Caco-2 (cell line): ENCODE data around the gene AAK1. TPM values are rescaled to one million over a fixed set of nuclear protein-coding genes. Genes with fewer than 3 reads are reported as not detected.

Experiments used
- BruUV-seq: library from RNA; stranded (reverse); fragments of 400-500 nt; replicated peaks from 2 replicates; lab custom pipeline; 2021; lab: Mats Ljungman, UMichigan
- CTCF ChIA-PET: fragments of 300-600 bp; sonication (Branson Sonifier 250); formaldehyde crosslinking; loops from one replicate; lab custom pipeline; 2022; ENCODE audit warnings: antibody characterized with exemption; lab: Charles Lee
- POLR2A ChIA-PET: fragments of 300-600 bp; sonication (Branson Sonifier 250); formaldehyde crosslinking; loops from one replicate; lab custom pipeline; 2022; ENCODE audit warnings: antibody characterized with exemption; lab: Charles Lee
- DNase-seq, 2 experiments: peaks; one replicate each; pipeline versions ENCODE4 v3.0.0 to v3.0.0-alpha.2; 2020 to 2022
- H3K27me3 ChIP-seq: replicated peaks from 2 replicates; pipeline ENCODE4 v1.6.0; 2011; ENCODE audit warnings: low read length; ENCODE audit not compliant: control insufficient read depth, insufficient read depth
- H3K36me3 ChIP-seq: 2 replicates; pipeline ENCODE4 v1.5.1; 2011; ENCODE audit warnings: low read length; ENCODE audit not compliant: control insufficient read depth, insufficient read depth
- H3K4me1 ChIP-seq: fragments of 250-450 bp; sonication (Bioruptor Pico); 2 replicates; pipeline ENCODE4 v1.5.1; 2020; ENCODE audit warnings: mild to moderate bottlenecking
- H3K4me3 ChIP-seq: 2 replicates; pipeline ENCODE4 v1.5.1; 2011; ENCODE audit warnings: low read depth, mild to moderate bottlenecking, control low read depth, low read length
- H3K9me3 ChIP-seq: fragments of 250-450 bp; sonication (Bioruptor Pico); 2 replicates; pipeline ENCODE4 v1.5.1; 2020; ENCODE audit warnings: mild to moderate bottlenecking, moderate library complexity
- H3K27ac Mint-ChIP-seq: one replicate; pipeline ENCODE4 v1.8.0; 2022; ENCODE audit warnings: mixed read lengths; ENCODE audit not compliant: unreplicated experiment
- H3K27me3 Mint-ChIP-seq: one replicate; pipeline ENCODE4 v1.8.0; 2022; ENCODE audit warnings: mixed read lengths; ENCODE audit not compliant: insufficient read depth, unreplicated experiment
- H3K36me3 Mint-ChIP-seq: one replicate; pipeline ENCODE4 v1.8.0; 2022; ENCODE audit warnings: mild to moderate bottlenecking, mixed read lengths; ENCODE audit not compliant: insufficient read depth, unreplicated experiment
- H3K4me1 Mint-ChIP-seq: one replicate; pipeline ENCODE4 v1.8.0; 2022; ENCODE audit warnings: low read depth, mixed read lengths; ENCODE audit not compliant: unreplicated experiment
- H3K4me3 Mint-ChIP-seq: one replicate; pipeline ENCODE4 v1.8.0; 2022; ENCODE audit warnings: mild to moderate bottlenecking, moderate library complexity, mixed read lengths; ENCODE audit not compliant: unreplicated experiment
- H3K9me3 Mint-ChIP-seq: one replicate; pipeline ENCODE4 v1.8.0; 2022; ENCODE audit warnings: mixed read lengths; ENCODE audit not compliant: unreplicated experiment
- CTCF ChIP-seq, 2 experiments: fragments of 200-600 bp in 1 of 2; IDR thresholded peaks; 1 replicate in 1 of 2; 2 replicates in 1 of 2; pipeline versions ENCODE4 v1.5.1 to v1.8.0; 2011 to 2022; ENCODE audit warnings: antibody characterized with exemption in 1 of 2, control low read depth in 1 of 2, inconsistent platforms in 1 of 2, low read depth in 1 of 2, low read length in 1 of 2, mild to moderate bottlenecking in 1 of 2, moderate library complexity in 1 of 2; ENCODE audit not compliant: insufficient read depth in 1 of 2, severe bottlenecking in 1 of 2, unreplicated experiment in 1 of 2
- intact Hi-C: fragments of 100-400 bp; cut with micrococcal nuclease; formaldehyde crosslinking; loops from one replicate; pipeline ENCODE4 v1.10.0; 2022; ENCODE audit not compliant: unreplicated experiment
- total RNA-seq: library from RNA; stranded (reverse); gene quantifications from 2 replicates; pipeline ENCODE4 v1.2.3, GENCODE V29; 2022

The AAK1 gene
- total RNA-seq, 1 experiment from 2014 or later = 39.7 TPM

DNA sequence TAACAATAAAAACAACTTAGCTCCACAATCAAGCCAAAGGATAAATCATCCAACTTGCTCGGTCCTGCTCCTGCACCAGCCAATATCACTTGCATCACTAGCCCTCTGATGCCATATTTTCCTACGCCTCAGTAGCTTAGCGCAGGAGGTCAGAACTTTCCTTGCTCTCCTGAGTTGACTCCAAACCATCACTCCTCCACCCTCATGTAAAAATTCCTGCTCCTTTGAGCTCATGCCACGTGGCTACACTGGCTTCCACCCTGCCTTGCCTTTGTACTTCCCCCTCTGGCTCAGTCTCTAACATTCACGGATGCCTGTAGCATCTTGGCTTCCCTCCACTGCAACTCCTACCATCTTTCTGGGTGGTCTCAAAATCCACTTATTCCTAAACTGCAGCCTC lies 25.2 kb downstream of the AAK1 start:
- Mint-ChIP-seq H3K9me3 (no peaks in the 10 kb centered on the region), H3K27ac (no peak overlapping the region), H3K36me3 (no peaks in the 10 kb centered on the region), H3K27me3 (no peaks in the 10 kb centered on the region), H3K4me1 (peaks cover 15% of the 10 kb centered on the region), H3K4me3 (no peak overlapping the region)
- ChIA-PET POLR2A (no interaction called here), CTCF (no interaction called here)
- no peaks in the 10 kb centered on the region for H3K27me3 ChIP-seq
- H3K9me3 ChIP-seq = 0 out of 2 replicates have a peak, but pooled peaks cover 5% of the 10 kb centered on the region
- TF ChIP-seq CTCF (IDR thresholded peaks at IDR 0.05; ENCODE audit: insufficient read depth in 1 of 2, low read depth in 1 of 2, low read length in 1 of 2, severe bottlenecking in 1 of 2, unreplicated experiment in 1 of 2) = no peak
- peaks cover 33% of the 10 kb centered on the region for H3K4me1 ChIP-seq
- intact Hi-C loops = no loop called here
- H3K36me3 ChIP-seq = no peaks in the 10 kb centered on the region
- DNase-seq = no peak
- no TSS peak for BruUV-seq
- no peak overlapping the region for H3K4me3 ChIP-seq

DNA sequence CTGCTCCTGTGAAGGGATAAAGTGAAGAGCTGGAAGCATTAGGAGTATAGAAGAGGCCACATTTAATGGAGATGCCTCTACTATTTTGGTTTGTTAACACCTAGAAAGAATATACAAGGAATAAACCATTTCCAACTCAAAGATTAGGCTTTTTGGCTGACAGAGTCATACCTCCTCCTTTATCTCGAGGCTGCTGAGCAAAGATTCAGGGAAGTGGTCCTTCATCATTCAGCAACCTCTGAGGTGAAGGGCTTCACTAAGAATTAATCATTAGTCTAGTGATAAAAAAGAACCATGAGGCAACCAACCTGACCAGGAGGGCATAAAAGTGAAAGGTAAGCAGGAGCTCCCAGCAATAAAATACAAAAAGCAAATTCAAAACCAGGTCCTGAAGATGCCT lies 25.8 kb downstream of the AAK1 start:
- POLR2A ChIA-PET = no interaction called here
- no peaks in the 10 kb centered on the region for H3K27me3 Mint-ChIP-seq
- peaks cover 33% of the 10 kb centered on the region for H3K4me1 ChIP-seq
- peaks cover 15% of the 10 kb centered on the region for H3K4me1 Mint-ChIP-seq
- no peaks in the 10 kb centered on the region for H3K36me3 ChIP-seq
- no peak overlapping the region for H3K4me3 ChIP-seq
- H3K9me3 ChIP-seq = 0 out of 2 replicates have a peak, but pooled peaks cover 5% of the 10 kb centered on the region
- intact Hi-C loops = no loop called here
- no peaks in the 10 kb centered on the region for H3K9me3 Mint-ChIP-seq
- H3K27me3 ChIP-seq = no peaks in the 10 kb centered on the region
- H3K36me3 Mint-ChIP-seq = no peaks in the 10 kb centered on the region
- no peak for TF ChIP-seq CTCF (IDR thresholded peaks at IDR 0.05; ENCODE audit: insufficient read depth in 1 of 2, low read depth in 1 of 2, low read length in 1 of 2, severe bottlenecking in 1 of 2, unreplicated experiment in 1 of 2)
- no peak overlapping the region for H3K27ac Mint-ChIP-seq
- no TSS peak for BruUV-seq
- no peak for DNase-seq
- CTCF ChIA-PET = no interaction called here
- H3K4me3 Mint-ChIP-seq = no peak overlapping the region

GRCh38 chr2:69616755-69617154 lies 26.8 kb downstream of the AAK1 start:
- Histone ChIP-seq H3K4me3 (no peak overlapping the region), H3K4me1 (peaks cover 33% of the 10 kb centered on the region), H3K27me3 (no peaks in the 10 kb centered on the region), H3K9me3 (0 out of 2 replicates have a peak, but pooled peaks cover 5% of the 10 kb centered on the region), H3K36me3 (no peaks in the 10 kb centered on the region)
- no peaks in the 10 kb centered on the region for H3K9me3 Mint-ChIP-seq
- CTCF ChIA-PET = no interaction called here
- POLR2A ChIA-PET = no interaction called here
- H3K27me3 Mint-ChIP-seq = no peaks in the 10 kb centered on the region
- no peak overlapping the region for H3K27ac Mint-ChIP-seq
- peaks cover 15% of the 10 kb centered on the region for H3K4me1 Mint-ChIP-seq
- H3K36me3 Mint-ChIP-seq = no peaks in the 10 kb centered on the region
- intact Hi-C loops = no loop called here
- no peak for TF ChIP-seq CTCF (IDR thresholded peaks at IDR 0.05; ENCODE audit: insufficient read depth in 1 of 2, low read depth in 1 of 2, low read length in 1 of 2, severe bottlenecking in 1 of 2, unreplicated experiment in 1 of 2)
- DNase-seq = no peak
- H3K4me3 Mint-ChIP-seq = no peak overlapping the region
- BruUV-seq = no TSS peak
